Left forelimb (tissue), 1 donor: ENCODE results near the gene RNASE1.

Experiments used
- DNase-seq: peaks from one replicate; pipeline ENCODE4 v3.0.0-alpha.2; 2018; ENCODE audit warnings: low spot score

The RNASE1 gene

GRCh38 chr14:20807304-20808161 lies 4.9 kb upstream of the RNASE1 start:
- no peak for DNase-seq

- DNase-seq = no peak
Observed at GRCh38 chr14:20805485-20805884, 2.8 kb upstream of the RNASE1 start.

- no peak for DNase-seq
Observed at GRCh38 chr14:20803223-20803622, 579 bp upstream of the RNASE1 start.

GRCh38 chr14:20801726-20802125 lies 918 bp downstream of the RNASE1 start:
- no peak for DNase-seq

GRCh38 chr14:20799892-20800544 lies 2.6 kb downstream of the RNASE1 start:
- DNase-seq = no peak

GRCh38 chr14:20799456-20799891 lies 3.2 kb downstream of the RNASE1 start:
- DNase-seq = no peak

- DNase-seq = no peak
Observed at GRCh38 chr14:20798932-20799331, 3.7 kb downstream of the RNASE1 start.

- no peak for DNase-seq
Observed at GRCh38 chr14:20798318-20798717, 4.3 kb downstream of the RNASE1 start.

GRCh38 chr14:20797164-20797563 lies 5.5 kb downstream of the RNASE1 start:
- no peak for DNase-seq

- no peak for DNase-seq
Observed at GRCh38 chr14:20794644-20795369, 7.8 kb downstream of the RNASE1 start.

- DNase-seq = no peak
Observed at GRCh38 chr14:20792556-20792955, 10.1 kb downstream of the RNASE1 start.

GRCh38 chr14:20791597-20791996 lies 11.0 kb downstream of the RNASE1 start:
- no peak for DNase-seq

GRCh38 chr14:20791187-20791586 lies 11.5 kb downstream of the RNASE1 start:
- no peak for DNase-seq

GRCh38 chr14:20790464-20791116 lies 12.1 kb downstream of the RNASE1 start:
- DNase-seq = no peak

GRCh38 chr14:20789230-20789813 lies 13.3 kb downstream of the RNASE1 start:
- DNase-seq = no peak

- no peak for DNase-seq
Observed at GRCh38 chr14:20787025-20787424, 15.6 kb downstream of the RNASE1 start.

- DNase-seq = no peak
Observed at GRCh38 chr14:20782280-20782890, 20.3 kb downstream of the RNASE1 start.

GRCh38 chr14:20781803-20782202 lies 20.8 kb downstream of the RNASE1 start:
- no peak for DNase-seq

GRCh38 chr14:20775901-20776300 lies 26.7 kb downstream of the RNASE1 start:
- DNase-seq = no peak

GRCh38 chr14:20775043-20775442 lies 27.6 kb downstream of the RNASE1 start:
- no peak for DNase-seq

- DNase-seq = no peak
Observed at GRCh38 chr14:20774258-20774824, 28.3 kb downstream of the RNASE1 start.
